GM15510 (cell line): ENCODE results near the gene MARK1.
A peak's percentile ranks its signal among the peaks of the same experiment; 100 is the strongest.

Experiments
- POLR2A ChIP-seq: IDR thresholded peaks from 3 replicates; pipeline ENCODE4 v1.6.1; 2011; ENCODE audit warnings: borderline replicate concordance; ENCODE audit not compliant: insufficient read length; ENCODE audit errors: extremely low read depth

The MARK1 gene

GRCh38 chr1:220690140-220691052 is 162.5 kb downstream of the MARK1 start, which contains the start of gene C1orf115:
Gene C1orf115, plus strand, starts transcription at chr1:220690363. Its CDS starts 40 bp downstream, at chr1:220690403.
- TF ChIP-seq POLR2A = peak; percentile 60

DNA sequence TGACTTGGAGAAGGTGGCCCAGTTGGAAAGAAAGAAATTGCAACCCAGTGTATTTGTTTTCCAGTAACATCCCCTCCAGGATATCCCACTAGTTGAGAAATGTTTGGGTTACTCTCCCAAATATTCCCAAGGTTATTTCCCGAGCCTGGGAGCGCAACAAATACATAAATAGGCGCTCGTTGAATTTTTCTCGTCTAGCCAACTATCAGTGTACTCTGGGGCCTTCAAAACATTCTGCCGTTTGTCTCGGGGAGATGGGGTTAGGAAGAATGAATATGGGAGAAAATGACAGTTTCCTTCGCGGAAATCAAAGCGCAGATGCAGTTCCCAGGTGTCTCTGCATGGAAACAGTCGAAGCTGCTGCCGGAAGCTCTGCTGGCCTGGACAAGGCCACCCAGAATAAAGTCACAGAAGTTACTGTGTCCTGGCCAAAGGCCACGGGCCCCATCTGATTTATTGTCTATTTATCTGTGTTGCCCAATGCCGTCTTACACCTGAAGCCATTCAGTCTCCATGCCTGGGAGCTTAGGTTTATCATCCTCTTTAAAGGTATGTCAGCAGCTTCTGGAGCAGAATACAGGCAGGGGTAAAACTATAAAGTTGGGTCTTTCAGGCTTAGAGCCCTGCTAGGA is 163.2 kb downstream of the MARK1 start:
- no peak for TF ChIP-seq POLR2A

DNA sequence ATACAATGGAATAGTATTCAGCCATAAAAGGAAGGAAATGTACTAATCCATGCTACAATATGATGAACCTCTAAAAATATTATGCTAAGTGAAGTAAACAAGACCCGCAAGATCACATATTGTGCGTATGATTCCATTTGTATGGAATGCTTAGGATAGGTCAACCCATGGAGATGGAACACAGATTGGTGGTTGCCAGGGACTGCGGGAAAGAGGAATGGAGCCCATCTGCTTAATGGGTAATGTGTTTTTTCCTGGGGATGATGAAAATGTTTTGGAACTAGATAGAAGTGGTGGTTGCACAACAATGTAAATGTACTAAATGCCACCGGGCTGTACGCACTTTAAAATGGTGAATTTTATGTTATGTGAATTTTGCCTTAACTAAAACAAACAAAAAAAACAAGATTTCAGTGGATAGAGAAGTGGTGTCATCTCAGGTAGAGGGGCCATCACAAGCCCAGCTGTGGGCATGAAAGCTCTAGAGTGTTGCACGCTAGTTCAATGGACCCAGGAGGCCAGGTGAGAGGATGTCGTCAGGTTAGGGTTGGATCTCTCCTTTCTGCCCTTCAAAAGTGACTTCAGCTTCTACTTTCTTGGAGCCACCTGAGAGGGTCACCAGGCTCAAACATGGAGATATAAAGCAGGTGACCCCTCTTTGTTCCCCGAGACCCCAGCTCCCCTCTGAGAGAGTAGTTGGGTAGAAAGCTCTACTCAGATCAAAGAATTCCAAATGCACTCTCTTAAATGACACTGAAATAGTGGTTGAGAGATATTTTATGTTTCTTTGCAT is 164.7 kb downstream of the MARK1 start:
- no peak for TF ChIP-seq POLR2A

DNA sequence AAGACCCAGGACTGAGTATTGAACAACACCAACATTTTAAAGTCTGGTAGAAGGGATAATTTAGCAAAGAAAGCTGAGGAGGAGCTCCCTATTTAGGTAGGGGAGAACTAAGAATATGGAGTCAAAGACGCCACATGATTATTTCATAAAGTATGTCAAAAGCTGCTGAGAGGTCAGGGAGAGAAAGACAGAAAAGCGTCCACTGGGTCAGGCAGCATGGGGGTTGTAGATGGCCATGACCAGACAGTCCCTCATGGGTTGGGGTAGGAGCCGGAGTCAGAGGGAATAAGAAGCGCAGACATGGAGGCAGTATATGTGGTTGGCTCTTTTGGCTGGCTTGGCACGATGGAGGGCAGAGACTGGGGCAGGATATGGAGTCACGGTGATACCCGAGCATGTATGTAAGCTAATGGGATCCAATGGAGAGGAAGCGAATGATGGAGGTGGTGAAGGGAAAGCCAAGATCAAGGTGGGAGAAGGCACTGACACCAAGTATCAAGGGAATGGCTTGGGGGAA is 167.0 kb downstream of the MARK1 start:
- TF ChIP-seq POLR2A = no peak

GRCh38 chr1:220695426-220695825 is 167.5 kb downstream of the MARK1 start:
- no peak for TF ChIP-seq POLR2A

GRCh38 chr1:220696226-220696862 is 168.4 kb downstream of the MARK1 start:
- TF ChIP-seq POLR2A = no peak

DNA sequence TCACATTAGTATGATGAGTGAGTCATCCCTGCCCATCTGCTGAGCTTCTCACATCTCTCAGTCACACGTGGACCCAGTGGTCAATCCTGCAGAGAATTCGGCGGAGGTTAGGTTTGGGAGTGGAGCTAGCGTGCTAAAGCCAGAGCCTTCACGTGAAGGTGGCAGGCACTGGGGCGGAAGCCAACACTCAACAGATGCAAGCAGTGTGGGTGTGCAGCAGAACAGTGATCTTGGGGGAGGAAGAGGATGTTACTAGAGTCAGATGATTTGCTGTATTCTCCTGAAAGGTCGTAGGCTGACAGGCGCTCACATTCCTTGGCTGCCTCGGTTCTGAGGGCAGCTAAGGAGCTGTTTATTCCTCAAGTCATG is 168.9 kb downstream of the MARK1 start:
- no peak for TF ChIP-seq POLR2A

DNA sequence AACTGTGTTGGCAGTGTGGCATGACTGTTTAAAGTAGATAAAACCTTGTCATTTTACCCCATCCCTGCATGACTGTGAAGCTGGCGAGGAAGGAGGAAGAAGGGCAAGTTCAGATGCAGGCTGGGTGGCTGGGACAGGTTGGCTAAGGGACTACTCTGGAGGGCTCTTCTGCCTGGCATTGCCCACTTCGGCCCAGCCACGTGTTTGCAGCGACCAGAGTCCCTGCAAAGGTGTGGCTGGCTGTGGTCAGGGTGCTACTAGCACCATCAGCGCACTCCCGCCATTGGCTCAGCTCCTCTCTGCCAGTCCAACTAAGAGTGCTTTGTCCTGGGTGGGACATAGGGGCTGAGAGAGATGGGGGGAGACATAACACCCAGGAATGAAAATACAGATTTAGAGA is 169.4 kb downstream of the MARK1 start:
- TF ChIP-seq POLR2A = no peak

GRCh38 chr1:220698607-220699016 is 170.7 kb downstream of the MARK1 start:
- TF ChIP-seq POLR2A = no peak

DNA sequence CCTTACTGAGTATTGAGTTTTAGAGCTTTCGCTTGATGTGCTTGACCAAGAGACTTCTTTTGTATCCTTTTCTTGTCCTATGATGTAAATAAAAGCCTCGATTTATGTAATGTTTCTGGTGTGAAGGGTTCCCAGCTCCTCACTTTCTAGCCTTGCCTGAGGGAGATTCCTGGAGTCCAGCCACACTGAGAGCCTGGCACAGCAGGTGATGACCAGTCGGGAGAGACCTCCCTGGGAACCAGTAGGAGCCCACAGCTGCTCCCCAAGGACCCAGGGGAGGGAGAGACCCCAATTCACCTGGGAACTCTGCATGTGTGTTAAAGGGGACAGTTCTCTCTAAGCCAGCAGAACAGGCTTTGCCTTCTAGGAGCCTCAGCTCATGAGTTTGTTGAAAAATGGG is 171.1 kb downstream of the MARK1 start:
- no peak for TF ChIP-seq POLR2A

DNA sequence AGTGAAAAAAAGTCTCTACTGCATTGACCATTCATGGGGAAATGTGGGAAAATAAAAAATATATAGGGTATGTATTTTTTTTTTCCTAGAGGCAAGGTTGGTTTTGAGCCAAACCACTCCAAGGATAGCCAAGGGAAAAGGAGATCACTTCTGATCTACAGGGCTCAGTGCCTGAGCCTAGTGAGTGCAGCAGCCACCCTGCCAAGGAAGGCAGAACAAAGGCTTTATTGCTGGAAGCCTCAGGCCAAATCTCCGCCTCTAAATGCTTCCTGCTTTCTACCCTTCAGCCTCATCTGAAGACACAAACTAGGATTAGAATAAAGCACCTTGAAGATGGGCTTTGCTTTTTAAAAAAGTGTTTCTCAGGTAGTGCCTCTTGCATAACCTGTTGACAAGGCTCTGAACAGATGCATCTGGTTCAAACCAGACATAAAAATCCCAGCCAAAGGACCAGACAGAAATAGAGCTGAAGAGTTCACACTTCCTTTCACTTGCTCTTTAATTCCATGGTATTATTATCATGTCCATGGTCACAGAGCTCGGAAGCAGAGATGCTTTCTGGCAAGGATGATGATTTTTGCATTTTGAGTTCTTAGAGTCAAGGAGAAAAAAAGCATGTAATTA is 172.7 kb downstream of the MARK1 start:
- no peak for TF ChIP-seq POLR2A

DNA sequence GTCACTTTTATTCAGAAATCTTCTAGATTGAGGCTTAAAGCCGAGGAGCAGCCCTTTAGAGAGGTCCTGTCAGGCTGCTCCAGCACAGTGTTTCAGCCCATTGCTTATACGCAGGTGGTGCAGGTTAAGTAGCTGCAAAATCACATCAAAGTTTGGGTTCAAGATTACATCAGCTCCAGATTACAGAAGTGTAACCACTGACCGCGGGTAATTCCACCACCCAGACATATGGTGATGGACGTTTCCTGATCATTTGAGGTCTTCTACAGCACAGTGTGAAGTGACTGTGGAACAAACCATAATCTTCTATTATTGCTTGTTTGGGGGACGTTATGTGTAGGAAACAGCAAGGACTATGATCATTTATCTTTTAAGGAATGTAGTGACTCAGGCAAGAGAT is 174.0 kb downstream of the MARK1 start:
- TF ChIP-seq POLR2A = no peak

GRCh38 chr1:220702733-220703270 is 174.9 kb downstream of the MARK1 start:
- TF ChIP-seq POLR2A = no peak

GRCh38 chr1:220703305-220703704 is 175.4 kb downstream of the MARK1 start:
- no peak for TF ChIP-seq POLR2A
